Hematopoietic multipotent progenitor cell (in vitro differentiated cells): ENCODE data around the gene COPZ2. TPM values are rescaled to one million over a fixed set of nuclear protein-coding genes. Genes with fewer than 3 reads are reported as not detected.
"Not testable (repeated sequence)": the region's sequence is repeated elsewhere in the genome, so short reads cannot be mapped to it uniquely, and the experiment has no call there.

ENCODE experiments used
- DNase-seq, 3 donors: peaks; one replicate each; pipeline ENCODE4 v3.0.0-alpha.2; 2011 to 2015; ENCODE audit warnings: low read depth in 2 of 3, low spot score in 2 of 3
- total RNA-seq: library from RNA; depleted of rRNA; stranded (reverse); fragments of >200 nt; gene quantifications from one replicate; pipeline ENCODE4 v1.2.3, GENCODE V29; 2012

The COPZ2 gene
- total RNA-seq, 1 donor = not detected

GRCh38 chr17:48011405-48012150, 26.0 kb downstream of the COPZ2 start:
- peak in 2 of 3 donors; percentile 41 to 55 for DNase-seq

DNA sequence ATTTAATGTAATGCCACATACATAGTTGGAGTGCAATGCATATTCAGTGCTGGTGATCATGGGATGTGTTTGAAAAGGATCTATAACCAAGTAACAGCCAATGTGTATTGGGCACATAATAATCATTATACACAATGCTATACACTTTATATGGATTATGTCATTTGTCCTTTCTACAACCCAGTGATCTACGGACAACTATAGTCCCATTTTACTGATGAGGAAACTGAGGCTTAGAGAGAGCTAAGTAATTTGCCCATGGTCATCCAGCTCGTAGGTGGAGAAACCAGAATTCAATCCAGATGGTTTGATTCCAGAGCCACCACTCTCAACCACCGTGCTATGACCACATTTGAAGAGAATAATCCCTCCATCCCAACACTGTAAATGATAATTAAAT, 27.4 kb downstream of the COPZ2 start:
- DNase-seq = no peak

DNA sequence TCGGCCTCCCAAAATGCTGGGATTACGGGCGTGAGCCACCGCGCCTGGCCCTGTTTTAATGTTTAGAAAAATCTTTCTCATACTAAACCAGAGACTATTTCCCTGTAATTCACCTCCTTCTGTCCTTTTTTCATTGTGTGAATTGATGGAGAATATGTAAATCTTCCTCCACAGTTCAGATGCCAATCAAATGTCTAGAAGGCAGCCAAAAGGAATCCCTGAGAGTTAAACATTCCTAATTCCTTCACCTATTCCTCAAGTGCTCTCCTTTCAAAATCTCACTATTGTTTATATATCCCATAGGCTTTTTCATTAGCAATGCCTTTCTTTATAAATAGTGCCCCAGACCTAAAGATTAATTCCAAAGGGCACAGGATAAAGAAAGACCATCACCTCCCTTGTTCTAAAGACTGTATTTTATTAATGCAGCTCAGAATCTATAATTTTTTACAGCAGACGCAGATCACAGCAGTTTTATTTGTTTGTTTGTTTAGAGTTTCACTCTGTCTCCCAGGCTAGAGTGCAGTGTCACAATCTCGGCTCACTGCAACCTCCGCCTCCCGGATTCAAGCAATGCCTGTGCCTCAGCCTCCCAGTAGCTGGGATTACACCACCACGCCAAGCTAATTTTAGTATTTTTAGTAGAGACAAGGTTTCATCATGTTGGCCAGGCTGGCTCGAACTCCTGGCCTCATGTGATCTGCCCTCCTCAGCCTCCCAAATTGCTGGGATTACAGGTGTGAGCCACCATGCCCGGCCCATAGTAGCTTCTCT, 30.5 kb downstream of the COPZ2 start:
- no peak for DNase-seq

- DNase-seq = no peak
Observed at GRCh38 chr17:48004983-48005382, 32.6 kb downstream of the COPZ2 start.

DNA sequence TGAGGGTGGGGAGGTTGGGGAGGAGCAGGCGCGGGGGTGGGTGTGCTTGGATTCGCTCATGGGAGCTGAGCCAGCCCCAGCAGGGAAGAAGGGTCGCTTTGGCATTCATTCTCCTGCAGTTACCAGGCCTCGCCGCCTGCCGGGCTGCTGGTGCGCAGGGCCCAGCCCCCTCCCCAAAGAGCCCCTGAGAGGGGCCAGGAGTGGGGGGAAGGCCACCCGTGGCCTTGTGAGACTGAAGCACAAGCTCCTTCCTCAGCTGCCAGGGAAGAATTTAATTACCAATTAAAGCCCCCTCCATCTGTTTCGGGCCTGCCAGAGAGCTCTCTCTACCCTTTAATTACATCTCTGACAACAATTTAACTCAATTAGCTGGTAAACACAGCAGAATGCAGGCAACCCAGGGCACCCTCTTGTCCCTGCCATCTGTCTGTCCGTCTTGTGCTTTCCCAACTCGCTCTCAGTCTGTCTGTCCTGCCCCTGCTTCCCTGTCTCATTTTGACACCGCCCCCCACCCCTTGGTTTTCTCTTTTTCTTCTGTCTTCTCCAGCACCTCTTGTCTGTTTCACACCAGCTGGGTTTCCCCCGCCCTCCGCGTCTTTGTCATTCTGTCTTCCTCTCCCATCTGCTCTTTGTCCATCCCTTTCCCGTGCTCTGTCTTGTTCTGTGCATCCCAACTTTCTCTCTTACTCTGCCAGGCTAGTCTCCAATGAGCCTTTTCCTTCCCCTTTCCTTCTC, 34.0 kb downstream of the COPZ2 start:
- no peak for DNase-seq

- no peak for DNase-seq
Observed at GRCh38 chr17:48002916-48003416, 34.6 kb downstream of the COPZ2 start.

DNA sequence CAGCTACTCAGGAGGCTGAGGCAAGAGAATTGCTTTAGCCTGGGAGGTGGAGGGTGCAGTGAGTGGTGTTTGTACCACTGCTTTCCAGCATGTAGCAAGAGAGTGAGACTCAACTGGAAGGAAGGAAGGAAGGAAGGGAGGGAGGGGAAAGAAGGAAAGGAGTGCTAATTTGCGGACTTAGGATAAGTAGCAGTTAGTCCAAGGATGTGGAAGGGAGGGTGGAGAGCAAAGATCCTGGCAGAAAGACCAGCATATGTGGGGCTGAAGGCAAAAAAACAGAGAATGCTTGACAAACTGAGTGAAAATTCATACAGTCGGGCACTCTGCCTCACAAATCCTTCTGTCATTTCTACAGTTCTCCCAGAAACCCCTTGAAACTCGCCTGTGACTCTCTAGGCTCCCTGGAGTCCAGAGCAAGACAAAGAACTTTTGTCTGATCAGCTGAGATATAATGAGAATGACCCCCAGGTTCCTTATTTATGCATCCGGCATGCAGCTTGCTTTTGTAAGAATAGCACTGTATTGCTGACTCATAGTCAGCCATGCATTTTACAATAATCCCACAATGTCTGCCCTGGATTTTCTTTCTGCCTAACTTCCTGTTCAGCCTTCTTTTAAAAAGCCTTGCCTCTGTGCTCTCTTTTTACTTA, 35.2 kb downstream of the COPZ2 start:
- peak in 2 of 3 donors; percentile 69 to 78 for DNase-seq

DNA sequence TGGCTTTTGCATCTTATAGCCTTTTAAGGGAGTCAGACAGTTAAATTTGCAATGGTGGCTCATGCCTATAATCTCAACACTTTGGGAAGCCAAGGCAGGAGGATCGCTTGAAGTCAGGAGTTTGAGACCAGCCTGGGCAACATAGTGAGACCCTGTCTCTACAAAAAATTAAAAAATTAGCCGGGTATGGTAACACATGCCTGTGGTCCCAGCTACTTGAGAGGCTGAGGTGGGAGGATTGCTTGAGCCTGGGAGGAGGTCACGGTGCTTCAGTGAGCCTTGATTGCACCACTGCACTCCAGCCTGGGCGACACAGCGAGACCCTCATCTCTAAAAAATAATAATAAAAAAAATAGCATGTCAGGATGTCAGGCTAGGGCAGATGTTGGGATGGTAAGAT, 35.9 kb downstream of the COPZ2 start:
- DNase-seq = not testable (repeated sequence)

- no peak for DNase-seq
Observed at GRCh38 chr17:48001197-48001596, 36.4 kb downstream of the COPZ2 start.

DNA sequence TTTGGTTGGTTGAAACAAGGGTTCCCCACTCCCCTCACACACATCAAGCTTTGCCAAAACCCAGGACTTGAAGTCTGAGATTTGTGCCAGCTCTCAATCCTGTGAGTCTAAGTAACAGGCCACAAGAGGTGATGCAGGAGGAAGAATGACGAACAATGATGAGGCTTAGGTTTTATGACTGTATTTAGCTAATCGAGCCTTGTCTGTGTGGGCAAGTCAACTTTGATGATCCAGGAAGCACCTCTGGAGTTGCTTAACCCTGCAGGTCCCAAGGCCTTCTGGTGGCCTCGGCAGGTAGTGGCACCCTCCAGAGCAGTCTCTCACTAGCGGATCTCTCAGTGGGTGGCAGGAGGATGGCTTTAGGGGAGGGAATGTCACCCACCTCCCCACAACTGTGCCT, 38.0 kb downstream of the COPZ2 start:
- no peak for DNase-seq

- DNase-seq = no peak
Observed at GRCh38 chr17:47998044-47998443, 39.6 kb downstream of the COPZ2 start.

DNA sequence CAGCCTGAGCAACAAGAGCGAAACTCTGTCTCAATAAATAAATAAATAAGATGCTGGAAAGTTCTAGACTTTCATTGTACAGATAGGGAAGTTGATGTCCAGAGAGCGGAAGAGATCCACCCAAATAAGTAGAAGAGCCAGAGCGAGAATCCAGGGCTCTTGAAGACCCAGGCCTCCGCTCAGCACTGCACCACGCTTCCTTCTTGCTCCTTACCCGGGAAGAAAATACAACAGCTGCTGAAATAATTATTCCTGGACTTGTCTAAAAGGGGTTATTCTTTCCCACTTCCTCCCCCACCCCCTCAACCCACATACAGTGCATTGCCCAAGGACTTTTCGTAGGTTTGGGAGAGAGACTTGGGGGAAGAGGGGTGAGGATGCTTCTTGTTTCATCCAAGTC, 40.0 kb downstream of the COPZ2 start:
- no peak for DNase-seq

- no peak for DNase-seq
Observed at GRCh38 chr17:47996201-47996600, 41.4 kb downstream of the COPZ2 start.

- no peak for DNase-seq
Observed at GRCh38 chr17:47995241-47995935, 42.2 kb downstream of the COPZ2 start.

- no peak for DNase-seq
Observed at GRCh38 chr17:47994724-47995123, 42.9 kb downstream of the COPZ2 start.

GRCh38 chr17:47993964-47994363, 43.6 kb downstream of the COPZ2 start:
- no peak for DNase-seq

DNA sequence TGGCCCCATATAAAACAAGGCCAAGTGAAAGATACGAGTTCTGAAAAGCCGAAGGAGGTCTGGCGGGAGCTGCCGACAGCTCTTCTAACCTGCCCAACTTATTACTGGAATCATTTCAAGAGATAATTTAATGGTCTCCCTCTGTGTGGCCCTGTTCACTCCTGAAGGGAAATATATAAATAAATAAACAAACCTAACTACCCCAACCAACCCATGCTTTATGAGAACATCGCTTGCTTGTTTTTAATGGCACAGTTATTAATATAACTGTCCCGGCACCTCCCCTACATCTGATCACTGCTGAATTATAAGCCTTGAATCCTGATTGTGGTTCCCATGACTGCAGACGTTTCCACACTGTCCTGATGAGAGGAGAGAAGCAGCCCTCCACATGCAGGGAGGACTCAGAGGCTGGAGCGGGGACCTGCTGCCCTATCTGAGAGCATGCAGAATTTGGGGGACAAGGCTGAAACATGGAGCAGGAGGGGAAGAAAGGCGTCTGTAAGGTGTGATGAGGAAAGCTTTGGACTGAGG, 44.5 kb downstream of the COPZ2 start:
- DNase-seq = no peak

- DNase-seq = no peak
Observed at GRCh38 chr17:47992216-47992615, 45.4 kb downstream of the COPZ2 start.

DNA sequence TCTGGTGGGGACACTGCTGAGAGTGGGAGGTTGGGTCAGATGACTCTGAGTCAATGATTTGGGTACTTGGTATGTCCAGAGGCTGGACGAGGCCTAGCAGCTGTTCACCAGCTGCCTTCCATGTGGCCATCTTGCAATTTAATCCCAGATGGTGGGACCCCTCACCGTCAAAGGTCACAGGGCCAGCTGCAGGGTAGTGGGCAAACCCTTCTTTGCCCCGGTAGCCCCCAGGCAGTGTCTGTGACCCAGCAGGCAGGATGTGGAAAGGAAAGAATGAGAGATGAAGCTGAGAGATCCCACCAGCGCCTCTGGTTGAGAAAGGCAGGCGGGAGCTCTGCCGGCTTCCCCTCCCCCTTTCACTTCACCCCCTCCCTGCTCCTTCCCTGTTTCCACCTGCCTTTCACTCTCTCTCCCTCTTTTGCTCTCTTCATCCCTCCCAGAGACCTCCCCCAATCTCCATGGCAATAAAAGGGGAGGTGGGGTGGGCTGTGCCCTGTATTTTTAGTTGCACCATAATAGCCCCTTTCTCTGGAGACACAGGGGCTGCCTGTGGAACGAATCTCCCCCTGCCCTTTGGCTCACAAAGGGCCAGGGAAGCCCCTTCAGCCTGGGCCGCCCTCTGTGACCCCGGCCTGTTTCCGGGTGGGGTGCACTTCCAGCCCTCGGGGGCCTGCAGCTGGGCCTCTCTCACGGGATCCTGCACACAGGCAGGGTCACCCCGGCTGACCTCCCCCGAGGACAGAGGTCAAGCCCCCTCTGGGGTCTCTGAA, 46.5 kb downstream of the COPZ2 start:
- no peak for DNase-seq
